Panc1 (cell line): ENCODE measurements around the gene NR4A3. TPM values are rescaled to one million over a fixed set of nuclear protein-coding genes. Genes with fewer than 3 reads are reported as not detected.

Experiments used
- ATAC-seq: fragments of 200-7000 bp; cut with Tn5 transposase; 2 replicates; pipeline ENCODE4 v1.9.1; 2020; ENCODE audit warnings: mild to moderate bottlenecking, moderate library complexity
- BruUV-seq: library from RNA; stranded (reverse); fragments of 400-500 nt; replicated peaks from 2 replicates; lab custom pipeline; 2021; lab: Mats Ljungman, UMichigan
- CTCF ChIA-PET: fragments of 300-600 bp; sonication (Branson Sonifier 250); formaldehyde crosslinking; loops from one replicate; lab custom pipeline; 2022; ENCODE audit warnings: antibody characterized with exemption; lab: Charles Lee
- POLR2A ChIA-PET: fragments of 300-600 bp; sonication (Branson Sonifier 250); formaldehyde crosslinking; loops from one replicate; lab custom pipeline; 2022; ENCODE audit warnings: antibody characterized with exemption; lab: Charles Lee
- DNase-seq: peaks from one replicate; pipeline ENCODE4 v3.0.0-alpha.2; 2010; ENCODE audit warnings: low read depth, low spot score
- H3K27ac ChIP-seq: 2 replicates; pipeline ENCODE4 v1.5.1; 2011; ENCODE audit warnings: mild to moderate bottlenecking, low read length, inconsistent platforms
- H3K27me3 ChIP-seq: fragments of 200-500 bp; sonication (Bioruptor generic); 2 replicates; pipeline ENCODE4 v1.6.0; 2014; ENCODE audit warnings: low read length, inconsistent platforms; ENCODE audit not compliant: control insufficient read depth, insufficient read depth
- H3K36me3 ChIP-seq: fragments of 200-500 bp; sonication (Bioruptor generic); 2 replicates; pipeline ENCODE4 v1.5.1; 2014; ENCODE audit warnings: inconsistent platforms, mild to moderate bottlenecking, low read length, moderate library complexity; ENCODE audit not compliant: control insufficient read depth, insufficient read depth
- H3K4me1 ChIP-seq: 2 replicates; pipeline ENCODE4 v1.5.1; 2011; ENCODE audit warnings: inconsistent platforms, mild to moderate bottlenecking, low read length, moderate library complexity; ENCODE audit not compliant: control insufficient read depth, insufficient read depth
- H3K4me3 ChIP-seq, 2 experiments: 2 replicates each; pipeline ENCODE4 v1.5.1; 2011 to 2012; ENCODE audit warnings: low read depth in 2 of 2, low read length in 2 of 2, mild to moderate bottlenecking in 2 of 2, inconsistent platforms in 1 of 2, moderate library complexity in 1 of 2
- H3K9me3 ChIP-seq: fragments of 200-500 bp; sonication (Bioruptor generic); 2 replicates; pipeline ENCODE4 v1.5.1; 2014; ENCODE audit warnings: low read depth, mild to moderate bottlenecking, inconsistent platforms, low read length, moderate library complexity; ENCODE audit not compliant: control insufficient read depth, insufficient read depth
- CTCF ChIP-seq: fragments of 450-650 bp; IDR thresholded peaks from 2 replicates; pipeline ENCODE4 v1.5.1; 2017; ENCODE audit warnings: mild to moderate bottlenecking
- POLR2AphosphoS5 ChIP-seq: IDR thresholded peaks from 2 replicates; pipeline ENCODE4 v1.6.1; 2012; ENCODE audit warnings: mild to moderate bottlenecking, low read depth, low read length, moderate library complexity
- REST ChIP-seq, 2 experiments: IDR thresholded peaks; 2 replicates each; pipeline ENCODE4 v1.6.1; 2011 to 2012; ENCODE audit warnings: low read depth in 2 of 2, control low read depth in 1 of 2, low read length in 1 of 2, mild to moderate bottlenecking in 1 of 2, moderate library complexity in 1 of 2; ENCODE audit not compliant: insufficient read depth in 1 of 2
- SIN3A ChIP-seq: IDR thresholded peaks from 2 replicates; pipeline ENCODE4 v1.6.1; 2012; ENCODE audit warnings: low read depth, mild to moderate bottlenecking, low read length, moderate library complexity, borderline replicate concordance; ENCODE audit not compliant: insufficient read depth
- TCF7L2 ChIP-seq: IDR thresholded peaks from 2 replicates; pipeline ENCODE4 v1.6.1; 2011; ENCODE audit warnings: mild to moderate bottlenecking, low read depth, low read length, inconsistent platforms
- in situ Hi-C: cut with HindIII; loops from 2 replicates; pipeline ENCODE4 v1.10.0; 2016; ENCODE audit warnings: low sequenced_read_pairs, low pct_unique_long_range_greater_than_20kb
- intact Hi-C: fragments of 100-400 bp; cut with micrococcal nuclease; formaldehyde crosslinking; loops from one replicate; pipeline ENCODE4 v1.10.0; 2022; ENCODE audit not compliant: unreplicated experiment
- total RNA-seq: library from RNA; stranded (reverse); gene quantifications from one replicate; pipeline ENCODE4 v1.2.1, GENCODE V29; 2021; ENCODE audit not compliant: unreplicated experiment

The NR4A3 gene
- total RNA-seq, 1 experiment from 2014 or later: 0.13 TPM

- Histone ChIP-seq H3K9me3 (no peaks in the 10 kb centered on the region), H3K36me3 (no peaks in the 10 kb centered on the region), H3K4me1 (no peaks in the 10 kb centered on the region), H3K4me3 (no peak overlapping the region), H3K27ac (no peak overlapping the region), H3K27me3 (no peaks in the 10 kb centered on the region; the same call in 1 of the 2 replicates)
- ATAC-seq (no peak), DNase-seq (no peak)
- BruUV-seq: no TSS peak
- in situ Hi-C loops: no loop called here
- CTCF ChIA-PET: no interaction called here
- TF ChIP-seq TCF7L2: no peak
- TF ChIP-seq CTCF: no peak
- TF ChIP-seq REST (IDR thresholded peaks at IDR 0.05; ENCODE audit: insufficient read depth in 1 of 2, low read depth in 2 of 2, low read length in 1 of 2): no peak
- TF ChIP-seq SIN3A: no peak
- no peak for TF ChIP-seq POLR2AphosphoS5
- intact Hi-C loops: no loop called here
- POLR2A ChIA-PET: no interaction called here
These were observed 57.0 kb downstream of the NR4A3 start for GRCh38 chr9:99878651-99879050.

- no TSS peak for BruUV-seq
- no peaks in the 10 kb centered on the region for H3K27me3 ChIP-seq
- H3K27ac ChIP-seq: no peak overlapping the region
- TF ChIP-seq TCF7L2 (no peak), REST (IDR thresholded peaks at IDR 0.05; ENCODE audit: insufficient read depth in 1 of 2, low read depth in 2 of 2, low read length in 1 of 2) (no peak)
- H3K36me3 ChIP-seq: no peaks in the 10 kb centered on the region
- ATAC-seq (no peak), DNase-seq (no peak)
- no peaks in the 10 kb centered on the region for H3K4me1 ChIP-seq
- in situ Hi-C loops: no loop called here
- H3K4me3 ChIP-seq: no peak overlapping the region
- CTCF ChIA-PET: no interaction called here
- H3K9me3 ChIP-seq: no peaks in the 10 kb centered on the region
- intact Hi-C loops: no loop called here
- POLR2A ChIA-PET: no interaction called here
These were observed 60.1 kb downstream of the NR4A3 start for GRCh38 chr9:99881769-99882168.
